ENCODE results near the gene KRTAP12-2.

DNA sequence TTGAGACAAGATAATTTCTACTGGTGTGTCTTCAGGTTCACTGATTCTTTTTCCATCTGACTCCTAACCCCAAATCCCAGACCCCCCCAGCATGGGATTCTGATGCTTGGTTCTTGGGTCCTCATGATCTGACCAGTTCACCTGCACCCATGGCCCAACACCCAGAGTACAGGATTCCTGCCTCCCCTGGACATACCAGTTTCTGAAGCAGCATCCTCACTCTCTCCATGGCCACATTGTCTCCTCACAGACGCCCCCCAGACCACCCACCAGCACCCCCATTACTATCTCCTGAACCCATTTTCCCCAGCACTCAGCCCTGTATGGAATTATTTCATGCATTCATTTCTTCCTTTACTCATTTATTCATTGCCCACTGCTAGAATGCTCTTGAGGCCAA, 9.9 kb downstream of the KRTAP12-2 start:
- TF ChIP-seq, protein P1, sequence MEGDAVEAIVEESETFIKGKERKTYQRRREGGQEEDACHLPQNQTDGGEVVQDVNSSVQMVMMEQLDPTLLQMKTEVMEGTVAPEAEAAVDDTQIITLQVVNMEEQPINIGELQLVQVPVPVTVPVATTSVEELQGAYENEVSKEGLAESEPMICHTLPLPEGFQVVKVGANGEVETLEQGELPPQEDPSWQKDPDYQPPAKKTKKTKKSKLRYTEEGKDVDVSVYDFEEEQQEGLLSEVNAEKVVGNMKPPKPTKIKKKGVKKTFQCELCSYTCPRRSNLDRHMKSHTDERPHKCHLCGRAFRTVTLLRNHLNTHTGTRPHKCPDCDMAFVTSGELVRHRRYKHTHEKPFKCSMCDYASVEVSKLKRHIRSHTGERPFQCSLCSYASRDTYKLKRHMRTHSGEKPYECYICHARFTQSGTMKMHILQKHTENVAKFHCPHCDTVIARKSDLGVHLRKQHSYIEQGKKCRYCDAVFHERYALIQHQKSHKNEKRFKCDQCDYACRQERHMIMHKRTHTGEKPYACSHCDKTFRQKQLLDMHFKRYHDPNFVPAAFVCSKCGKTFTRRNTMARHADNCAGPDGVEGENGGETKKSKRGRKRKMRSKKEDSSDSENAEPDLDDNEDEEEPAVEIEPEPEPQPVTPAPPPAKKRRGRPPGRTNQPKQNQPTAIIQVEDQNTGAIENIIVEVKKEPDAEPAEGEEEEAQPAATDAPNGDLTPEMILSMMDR (conservative IDR thresholded peaks at IDR 0.05 in 1 of 2, IDR thresholded peaks at IDR 0.05 in 1 of 2; ENCODE audit: low read depth in 1 of 2, low read length in 2 of 2): no peak
- no peak for TF ChIP-seq EZH2 (IDR thresholded peaks at IDR 0.05; ENCODE audit: low read length, missing control alignments)

Data from fibroblast of lung (primary cell).